Ishikawa (cell line): ENCODE results near the gene EOMES.

Experiments used
- CEBPB ChIP-seq: IDR thresholded peaks from 2 replicates; pipeline ENCODE4 v1.6.1; 2012
- CREB1 ChIP-seq: IDR thresholded peaks from 2 replicates; pipeline ENCODE4 v1.6.1; 2012; ENCODE audit warnings: low read depth
- EGR1 ChIP-seq: IDR thresholded peaks from 2 replicates; pipeline ENCODE4 v1.6.1; 2012
- EP300 ChIP-seq: IDR thresholded peaks from 2 replicates; pipeline ENCODE4 v1.6.1; 2012; ENCODE audit warnings: borderline replicate concordance
- FOXM1 ChIP-seq: IDR thresholded peaks from 2 replicates; pipeline ENCODE4 v1.6.1; 2012; ENCODE audit warnings: low read depth, borderline replicate concordance
- NFIC ChIP-seq: IDR thresholded peaks from 2 replicates; pipeline ENCODE4 v1.6.1; 2012
- RAD21 ChIP-seq: IDR thresholded peaks from 2 replicates; pipeline ENCODE4 v1.6.1; 2012; ENCODE audit warnings: low read depth
- TAF1 ChIP-seq: IDR thresholded peaks from 2 replicates; pipeline ENCODE4 v1.6.1; 2012; ENCODE audit warnings: low read depth, mild to moderate bottlenecking
- TCF12 ChIP-seq: IDR thresholded peaks from 2 replicates; pipeline ENCODE4 v1.6.1; 2012; ENCODE audit warnings: low read depth
- TEAD4 ChIP-seq: IDR thresholded peaks from 2 replicates; pipeline ENCODE4 v1.6.1; 2012
- YY1 ChIP-seq: IDR thresholded peaks from 2 replicates; pipeline ENCODE4 v1.6.1; 2012; ENCODE audit warnings: low read depth
- ZBTB7A ChIP-seq: IDR thresholded peaks from 2 replicates; pipeline ENCODE4 v1.6.1; 2012; ENCODE audit warnings: low read depth
- TF ChIP-seq, protein P1 (sequence below): IDR thresholded peaks from 2 replicates; pipeline ENCODE4 v1.6.1; 2012
- TF ChIP-seq, protein P2 (sequence below): IDR thresholded peaks from 2 replicates; pipeline ENCODE4 v1.6.1; 2012
- TF ChIP-seq, protein P3 (sequence below): IDR thresholded peaks from 2 replicates; pipeline ENCODE4 v1.6.1; 2012; ENCODE audit warnings: low read depth, mild to moderate bottlenecking

The EOMES gene

DNA sequence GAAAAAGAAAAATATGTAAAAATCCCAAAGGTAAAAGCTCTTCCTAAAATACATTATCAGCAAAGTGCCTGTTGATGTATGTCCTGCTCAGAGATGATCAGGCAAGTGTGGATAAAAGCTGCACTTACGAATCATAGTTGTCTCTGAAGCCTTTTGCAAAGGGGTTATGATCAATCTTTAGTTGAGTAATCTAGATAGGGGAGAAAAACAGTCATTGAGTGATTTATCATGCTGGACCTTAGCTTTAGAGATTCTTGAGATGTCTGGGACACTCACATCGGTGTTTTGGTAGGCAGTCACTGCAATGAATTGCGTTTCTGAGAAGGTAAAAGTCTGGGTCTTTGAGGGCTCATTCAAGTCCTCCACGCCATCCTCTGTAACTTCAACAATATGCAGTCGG, 3.7 kb downstream of the EOMES start:
- no peak for TF ChIP-seq TCF12
- no peak for TF ChIP-seq TEAD4
- no peak for TF ChIP-seq RAD21
- TF ChIP-seq ZBTB7A = no peak
- TF ChIP-seq, protein P1, sequence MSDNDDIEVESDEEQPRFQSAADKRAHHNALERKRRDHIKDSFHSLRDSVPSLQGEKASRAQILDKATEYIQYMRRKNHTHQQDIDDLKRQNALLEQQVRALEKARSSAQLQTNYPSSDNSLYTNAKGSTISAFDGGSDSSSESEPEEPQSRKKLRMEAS = no peak
- TF ChIP-seq YY1 = no peak
- no peak for TF ChIP-seq CREB1
- TF ChIP-seq, protein P2, sequence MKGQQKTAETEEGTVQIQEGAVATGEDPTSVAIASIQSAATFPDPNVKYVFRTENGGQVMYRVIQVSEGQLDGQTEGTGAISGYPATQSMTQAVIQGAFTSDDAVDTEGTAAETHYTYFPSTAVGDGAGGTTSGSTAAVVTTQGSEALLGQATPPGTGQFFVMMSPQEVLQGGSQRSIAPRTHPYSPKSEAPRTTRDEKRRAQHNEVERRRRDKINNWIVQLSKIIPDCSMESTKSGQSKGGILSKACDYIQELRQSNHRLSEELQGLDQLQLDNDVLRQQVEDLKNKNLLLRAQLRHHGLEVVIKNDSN = no peak
- TF ChIP-seq CEBPB = no peak
- TF ChIP-seq FOXM1 = no peak
- TF ChIP-seq, protein P3, sequence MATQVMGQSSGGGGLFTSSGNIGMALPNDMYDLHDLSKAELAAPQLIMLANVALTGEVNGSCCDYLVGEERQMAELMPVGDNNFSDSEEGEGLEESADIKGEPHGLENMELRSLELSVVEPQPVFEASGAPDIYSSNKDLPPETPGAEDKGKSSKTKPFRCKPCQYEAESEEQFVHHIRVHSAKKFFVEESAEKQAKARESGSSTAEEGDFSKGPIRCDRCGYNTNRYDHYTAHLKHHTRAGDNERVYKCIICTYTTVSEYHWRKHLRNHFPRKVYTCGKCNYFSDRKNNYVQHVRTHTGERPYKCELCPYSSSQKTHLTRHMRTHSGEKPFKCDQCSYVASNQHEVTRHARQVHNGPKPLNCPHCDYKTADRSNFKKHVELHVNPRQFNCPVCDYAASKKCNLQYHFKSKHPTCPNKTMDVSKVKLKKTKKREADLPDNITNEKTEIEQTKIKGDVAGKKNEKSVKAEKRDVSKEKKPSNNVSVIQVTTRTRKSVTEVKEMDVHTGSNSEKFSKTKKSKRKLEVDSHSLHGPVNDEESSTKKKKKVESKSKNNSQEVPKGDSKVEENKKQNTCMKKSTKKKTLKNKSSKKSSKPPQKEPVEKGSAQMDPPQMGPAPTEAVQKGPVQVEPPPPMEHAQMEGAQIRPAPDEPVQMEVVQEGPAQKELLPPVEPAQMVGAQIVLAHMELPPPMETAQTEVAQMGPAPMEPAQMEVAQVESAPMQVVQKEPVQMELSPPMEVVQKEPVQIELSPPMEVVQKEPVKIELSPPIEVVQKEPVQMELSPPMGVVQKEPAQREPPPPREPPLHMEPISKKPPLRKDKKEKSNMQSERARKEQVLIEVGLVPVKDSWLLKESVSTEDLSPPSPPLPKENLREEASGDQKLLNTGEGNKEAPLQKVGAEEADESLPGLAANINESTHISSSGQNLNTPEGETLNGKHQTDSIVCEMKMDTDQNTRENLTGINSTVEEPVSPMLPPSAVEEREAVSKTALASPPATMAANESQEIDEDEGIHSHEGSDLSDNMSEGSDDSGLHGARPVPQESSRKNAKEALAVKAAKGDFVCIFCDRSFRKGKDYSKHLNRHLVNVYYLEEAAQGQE = no peak
- no peak for TF ChIP-seq EP300
- TF ChIP-seq NFIC = no peak
- no peak for TF ChIP-seq EGR1

DNA sequence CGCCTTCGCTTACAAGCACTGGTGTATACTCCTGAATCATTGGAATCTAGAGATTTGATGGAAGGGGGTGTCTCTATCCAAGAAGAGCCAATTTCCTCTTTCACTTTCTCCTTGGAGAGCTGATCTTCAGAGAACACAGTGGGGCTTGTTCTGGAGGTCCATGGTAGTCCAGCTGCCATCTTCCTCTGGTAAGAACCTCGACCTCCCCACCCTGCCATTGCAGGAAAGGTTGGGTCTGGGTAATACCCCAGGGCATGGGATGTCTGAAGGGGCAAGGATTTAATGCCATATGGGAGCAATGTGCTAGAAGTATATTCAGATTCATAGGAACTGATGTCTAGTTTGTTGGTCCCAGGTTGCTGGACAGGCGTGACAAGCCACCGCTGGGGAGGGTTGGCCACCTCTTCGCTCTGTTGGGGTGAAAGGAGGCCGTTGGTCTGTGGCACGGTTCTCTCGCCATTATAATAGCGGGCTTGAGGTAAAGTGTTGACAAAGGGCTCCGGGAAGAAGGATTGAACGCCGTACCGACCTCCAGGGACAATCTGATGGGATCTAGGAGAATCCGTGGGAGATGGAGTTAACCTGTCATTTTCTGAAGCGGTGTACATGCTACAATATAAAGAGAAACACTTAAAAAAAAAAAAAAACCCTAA, 4.8 kb downstream of the EOMES start:
- TF ChIP-seq RAD21 = no peak
- TF ChIP-seq EP300 = no peak
- no peak for TF ChIP-seq NFIC
- no peak for TF ChIP-seq FOXM1
- no peak for TF ChIP-seq TAF1
- no peak for TF ChIP-seq ZBTB7A
- no peak for TF ChIP-seq CEBPB

DNA sequence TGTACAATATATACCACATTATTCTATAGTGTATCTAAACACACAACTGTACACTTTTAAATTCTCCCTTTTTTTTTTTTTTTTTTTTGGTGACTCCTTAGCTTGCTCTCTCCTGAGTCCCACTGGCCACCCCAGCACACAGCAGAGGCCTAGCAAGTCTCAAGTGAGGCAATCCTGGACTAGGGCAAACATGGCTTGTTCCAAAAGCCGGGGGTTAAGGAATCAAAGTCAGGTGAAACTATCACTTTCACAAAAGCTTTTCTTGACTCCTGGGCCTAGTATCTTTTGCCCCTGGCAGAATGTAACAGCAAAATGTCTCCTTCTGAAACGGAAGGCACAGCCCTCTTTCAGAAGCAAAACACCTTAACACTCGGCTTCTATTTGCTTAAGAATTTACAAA, 5.8 kb downstream of the EOMES start:
- TF ChIP-seq ZBTB7A = no peak
- TF ChIP-seq TEAD4 = no peak
- no peak for TF ChIP-seq EGR1
- TF ChIP-seq YY1 = no peak
- no peak for TF ChIP-seq FOXM1
- TF ChIP-seq CREB1 = no peak
- no peak for TF ChIP-seq TCF12
- TF ChIP-seq, protein P3 = no peak
- TF ChIP-seq, protein P2 = no peak
- no peak for TF ChIP-seq CEBPB
- TF ChIP-seq NFIC = no peak
- TF ChIP-seq RAD21 = no peak
- no peak for TF ChIP-seq TAF1
- TF ChIP-seq EP300 = no peak
- TF ChIP-seq, protein P1 = no peak

DNA sequence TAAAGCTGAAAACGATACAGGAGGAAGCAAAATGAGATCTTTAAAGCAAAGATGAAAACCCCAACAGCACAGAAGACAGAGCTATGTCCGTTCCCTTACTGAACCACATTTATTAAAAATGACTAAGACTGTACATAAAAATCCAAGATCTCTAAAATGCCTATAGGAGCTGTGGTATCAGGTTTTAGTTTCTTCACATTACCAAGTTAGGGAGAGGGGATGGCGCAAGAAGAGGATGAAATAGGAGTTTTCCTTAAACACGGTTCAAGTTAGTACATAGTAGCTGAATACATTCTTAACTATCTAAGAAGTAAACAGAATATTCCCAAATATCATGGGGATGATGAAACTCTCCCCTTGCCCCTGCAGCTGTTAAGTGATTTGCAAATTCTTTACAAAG, 6.3 kb downstream of the EOMES start:
- TF ChIP-seq, protein P1 = no peak

DNA sequence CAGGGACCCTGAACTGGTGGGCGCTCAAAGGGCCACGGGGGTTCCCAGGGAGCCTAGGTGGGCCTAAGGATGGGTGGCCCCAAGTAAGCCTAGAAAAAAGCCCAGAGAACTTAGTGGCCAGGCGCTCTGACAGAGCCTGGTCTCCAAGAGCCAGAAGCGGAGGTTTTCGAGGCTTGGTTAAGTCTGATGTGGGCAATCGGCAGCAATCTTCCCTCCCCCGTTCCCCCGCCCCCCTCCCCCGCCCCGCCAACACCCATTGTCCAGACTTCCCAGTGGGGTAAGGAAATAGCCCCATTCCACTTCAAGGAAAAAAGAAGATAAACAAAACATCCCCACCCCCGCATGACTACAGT, 6.7 kb downstream of the EOMES start:
- TF ChIP-seq, protein P3 = no peak
- no peak for TF ChIP-seq FOXM1
- no peak for TF ChIP-seq CREB1
- no peak for TF ChIP-seq TEAD4
- TF ChIP-seq YY1 = no peak
